Spleen (tissue), 7 donors: ENCODE data around the gene NEDD4.

ENCODE experiments used
- POLR2A ChIP-seq, 3 donors: fragments of 450-650 bp; IDR thresholded peaks; one replicate each; pipeline ENCODE4 v1.5.1; 2017; ENCODE audit warnings: antibody characterized with exemption in 3 of 3, mild to moderate bottlenecking in 1 of 3
- POLR2AphosphoS5 ChIP-seq, 3 donors: sonication (generic); formaldehyde crosslinking; IDR thresholded peaks; one replicate each; pipeline ENCODE4 v1.5.1; 2017; ENCODE audit warnings: antibody characterized with exemption in 3 of 3
- TF ChIP-seq, protein P1 (sequence below), 11 experiments: fragments of 200-600 bp in 7 of 11; fragments of 450-650 bp in 4 of 11; sonication (generic) in 4 of 11; IDR thresholded peaks in 8 of 11; conservative IDR thresholded peaks in 3 of 11; 1 replicate in 7 of 11; 2 replicates in 4 of 11; pipeline versions ENCODE4 v1.4.0 to v1.8.0; 2016 to 2021; ENCODE audit warnings: antibody characterized with exemption in 11 of 11, inconsistent platforms in 4 of 11, mild to moderate bottlenecking in 1 of 11
- donor health status: DM: no; HTN: no; CAD: no; lungs with moderate emphysema.
- donor health status: DM: no; HTN: no; CAD: no.
- donor health status: DM: no; HTN: no; CAD: no.

- TF ChIP-seq POLR2AphosphoS5 (IDR thresholded peaks at IDR 0.05) (no peak), POLR2A (IDR thresholded peaks at IDR 0.05) (no peak)
- TF ChIP-seq, protein P1, sequence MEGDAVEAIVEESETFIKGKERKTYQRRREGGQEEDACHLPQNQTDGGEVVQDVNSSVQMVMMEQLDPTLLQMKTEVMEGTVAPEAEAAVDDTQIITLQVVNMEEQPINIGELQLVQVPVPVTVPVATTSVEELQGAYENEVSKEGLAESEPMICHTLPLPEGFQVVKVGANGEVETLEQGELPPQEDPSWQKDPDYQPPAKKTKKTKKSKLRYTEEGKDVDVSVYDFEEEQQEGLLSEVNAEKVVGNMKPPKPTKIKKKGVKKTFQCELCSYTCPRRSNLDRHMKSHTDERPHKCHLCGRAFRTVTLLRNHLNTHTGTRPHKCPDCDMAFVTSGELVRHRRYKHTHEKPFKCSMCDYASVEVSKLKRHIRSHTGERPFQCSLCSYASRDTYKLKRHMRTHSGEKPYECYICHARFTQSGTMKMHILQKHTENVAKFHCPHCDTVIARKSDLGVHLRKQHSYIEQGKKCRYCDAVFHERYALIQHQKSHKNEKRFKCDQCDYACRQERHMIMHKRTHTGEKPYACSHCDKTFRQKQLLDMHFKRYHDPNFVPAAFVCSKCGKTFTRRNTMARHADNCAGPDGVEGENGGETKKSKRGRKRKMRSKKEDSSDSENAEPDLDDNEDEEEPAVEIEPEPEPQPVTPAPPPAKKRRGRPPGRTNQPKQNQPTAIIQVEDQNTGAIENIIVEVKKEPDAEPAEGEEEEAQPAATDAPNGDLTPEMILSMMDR (IDR thresholded peaks at IDR 0.05 in 8 of 11, conservative IDR thresholded peaks at IDR 0.05 in 3 of 11) = no peak
These were observed 99.6 kb downstream of the NEDD4 start for GRCh38 chr15:55893852-55894251.
